Measurements from ENCODE around the gene LPCAT1.

Gene LPCAT1

GRCh38 chr5:1447671-1448361 is 75.9 kb downstream of the LPCAT1 start:
- Histone ChIP-seq H3K79me2 (ENCODE audit: control insufficient read depth, low read length) (no peaks in the 10 kb centered on the region), H3K9me3 (ENCODE audit: control insufficient read depth, insufficient read depth, low read length) (peaks cover 6% of the 10 kb centered on the region; the same call in 1 of the 2 replicates), H3K4me1 (ENCODE audit: control insufficient read depth, low read length) (no peaks in the 10 kb centered on the region), H3K27me3 (ENCODE audit: control insufficient read depth, low read length) (peaks cover 9% of the 10 kb centered on the region; the same call in 1 of the 2 replicates), H3K9me2 (replicated peaks; ENCODE audit: control insufficient read depth, low read length) (no peaks in the 10 kb centered on the region), H4K20me1 (ENCODE audit: control insufficient read depth, insufficient read depth, low read depth, low read length) (no peaks in the 10 kb centered on the region), H3K4me3 (ENCODE audit: low read length) (no peak overlapping the region), H3K4me2 (ENCODE audit: low read length) (no peak overlapping the region), H3F3A (ENCODE audit: control insufficient read depth, insufficient read depth) (no peaks in the 10 kb centered on the region), H3K36me3 (ENCODE audit: control insufficient read depth, low read length) (no peaks in the 10 kb centered on the region), H3K27ac (ENCODE audit: low read depth, low read length) (no peak overlapping the region)
- TF ChIP-seq CTCF (IDR thresholded peaks at IDR 0.05; ENCODE audit: low read depth, low read length, poor library complexity, severe bottlenecking), result no peak
- no peak for TF ChIP-seq EZH2phosphoT487 (IDR thresholded peaks at IDR 0.05; ENCODE audit: borderline replicate concordance, low read length)

DNA sequence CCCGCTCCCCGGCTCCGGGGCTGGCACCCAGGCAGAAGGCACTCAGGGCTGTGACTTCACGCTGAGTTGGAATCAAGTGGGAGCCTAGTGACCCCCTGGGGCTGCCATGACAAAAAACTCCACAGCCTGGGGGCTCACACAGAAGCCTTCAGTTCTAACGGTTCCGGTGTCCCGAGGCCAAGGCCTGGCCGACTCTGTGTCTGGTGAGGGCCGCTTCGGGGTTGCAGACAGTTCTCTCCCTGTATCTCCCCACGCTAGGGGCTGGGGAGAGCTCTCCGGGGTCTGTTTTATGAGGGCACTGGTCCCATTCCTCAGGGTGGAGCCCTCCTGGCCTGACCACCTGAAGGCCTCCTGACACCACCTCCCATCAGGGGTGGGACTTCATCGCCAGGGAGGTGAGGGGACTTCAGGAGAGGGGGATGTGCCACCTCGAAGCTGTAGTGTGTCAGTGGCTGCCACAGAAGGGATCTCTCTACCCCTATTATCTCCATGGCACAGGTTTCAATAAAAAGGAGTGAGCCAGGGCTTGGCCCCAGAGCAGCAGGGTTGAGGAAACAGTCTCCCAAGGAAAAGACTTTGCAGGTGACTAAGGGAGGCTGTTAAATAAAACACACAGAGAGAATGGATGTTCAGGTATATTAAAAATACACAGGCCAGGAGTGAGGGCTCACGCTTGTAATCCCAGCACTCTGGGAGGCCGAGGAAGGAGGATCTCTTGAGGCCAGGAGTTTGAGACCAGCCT is 77.0 kb downstream of the LPCAT1 start:
- TF ChIP-seq EZH2phosphoT487 (IDR thresholded peaks at IDR 0.05; ENCODE audit: borderline replicate concordance, low read length), result no peak
- no peak for TF ChIP-seq CTCF (IDR thresholded peaks at IDR 0.05; ENCODE audit: low read depth, low read length, poor library complexity, severe bottlenecking)
- Histone ChIP-seq H4K20me1 (ENCODE audit: control insufficient read depth, insufficient read depth, low read depth, low read length) (no peaks in the 10 kb centered on the region), H3K36me3 (ENCODE audit: control insufficient read depth, low read length) (no peaks in the 10 kb centered on the region), H3K27me3 (ENCODE audit: control insufficient read depth, low read length) (no peaks in the 10 kb centered on the region), H3K4me1 (ENCODE audit: control insufficient read depth, low read length) (no peaks in the 10 kb centered on the region), H3K9me3 (ENCODE audit: control insufficient read depth, insufficient read depth, low read length) (no peaks in the 10 kb centered on the region; the same call in 1 of the 2 replicates), H3K4me2 (ENCODE audit: low read length) (no peak overlapping the region), H3F3A (ENCODE audit: control insufficient read depth, insufficient read depth) (no peaks in the 10 kb centered on the region), H3K4me3 (ENCODE audit: low read length) (no peak overlapping the region), H3K79me2 (ENCODE audit: control insufficient read depth, low read length) (no peaks in the 10 kb centered on the region), H3K27ac (ENCODE audit: low read depth, low read length) (no peak overlapping the region), H3K9me2 (replicated peaks; ENCODE audit: control insufficient read depth, low read length) (no peaks in the 10 kb centered on the region)

GRCh38 chr5:1445689-1446601 is 77.8 kb downstream of the LPCAT1 start:
- Histone ChIP-seq H4K20me1 (ENCODE audit: control insufficient read depth, insufficient read depth, low read depth, low read length) (no peaks in the 10 kb centered on the region), H3K9me3 (ENCODE audit: control insufficient read depth, insufficient read depth, low read length) (no peaks in the 10 kb centered on the region; the same call in 1 of the 2 replicates), H3K4me2 (ENCODE audit: low read length) (no peak overlapping the region), H3K9me2 (replicated peaks; ENCODE audit: control insufficient read depth, low read length) (no peaks in the 10 kb centered on the region), H3K27ac (ENCODE audit: low read depth, low read length) (no peak overlapping the region), H3K4me1 (ENCODE audit: control insufficient read depth, low read length) (no peaks in the 10 kb centered on the region), H3K27me3 (ENCODE audit: control insufficient read depth, low read length) (no peaks in the 10 kb centered on the region), H3K79me2 (ENCODE audit: control insufficient read depth, low read length) (no peaks in the 10 kb centered on the region), H3K4me3 (ENCODE audit: low read length) (no peak overlapping the region), H3F3A (ENCODE audit: control insufficient read depth, insufficient read depth) (no peaks in the 10 kb centered on the region), H3K36me3 (ENCODE audit: control insufficient read depth, low read length) (no peaks in the 10 kb centered on the region)
- TF ChIP-seq CTCF (IDR thresholded peaks at IDR 0.05; ENCODE audit: low read depth, low read length, poor library complexity, severe bottlenecking) (no peak), EZH2phosphoT487 (IDR thresholded peaks at IDR 0.05; ENCODE audit: borderline replicate concordance, low read length) (no peak)
